Stimulated activated CD8-positive, alpha-beta memory T cell treated with anti-CD3 and anti-CD28 coated beads, Interleukin-2, amount 100 ng/mL, for 1 hour (primary cell): ENCODE results near the gene IGF2BP2.
"Not testable (repeated sequence)": the region's sequence is repeated elsewhere in the genome, so short reads cannot be mapped to it uniquely, and the experiment has no call there.

Source experiments
- DNase-seq, 2 donors: peaks; one replicate each; pipeline ENCODE4 v3.0.0-alpha.2; 2020; ENCODE audit warnings: low read depth in 2 of 2

The IGF2BP2 gene

GRCh38 chr3:185639632-185640206 lies 185.1 kb downstream of the IGF2BP2 start:
- no peak for DNase-seq

GRCh38 chr3:185638651-185639050 lies 186.2 kb downstream of the IGF2BP2 start:
- DNase-seq: not testable (repeated sequence)

GRCh38 chr3:185637388-185637787 lies 187.5 kb downstream of the IGF2BP2 start:
- DNase-seq: no peak

GRCh38 chr3:185632996-185633395 lies 191.8 kb downstream of the IGF2BP2 start:
- DNase-seq: no peak

GRCh38 chr3:185631508-185632206 lies 193.2 kb downstream of the IGF2BP2 start:
- no peak for DNase-seq

- DNase-seq: no peak
Observed at GRCh38 chr3:185631108-185631507, 193.7 kb downstream of the IGF2BP2 start.

GRCh38 chr3:185630182-185630622 lies 194.6 kb downstream of the IGF2BP2 start:
- no peak for DNase-seq

- no peak for DNase-seq
Observed at GRCh38 chr3:185629554-185630181, 195.2 kb downstream of the IGF2BP2 start.

- DNase-seq: no peak
Observed at GRCh38 chr3:185625784-185626183, 199.1 kb downstream of the IGF2BP2 start.

GRCh38 chr3:185623939-185624665 lies 200.7 kb downstream of the IGF2BP2 start:
- DNase-seq: no peak

- no peak for DNase-seq
Observed at GRCh38 chr3:185613016-185613415, 211.8 kb downstream of the IGF2BP2 start.

- DNase-seq: no peak
Observed at GRCh38 chr3:185606196-185606595, 218.6 kb downstream of the IGF2BP2 start.

GRCh38 chr3:185605566-185605965 lies 219.3 kb downstream of the IGF2BP2 start:
- no peak for DNase-seq

GRCh38 chr3:185595526-185595925 lies 229.3 kb downstream of the IGF2BP2 start:
- no peak for DNase-seq

GRCh38 chr3:185594073-185594472 lies 230.8 kb downstream of the IGF2BP2 start:
- no peak for DNase-seq
